Measurements from ENCODE around the gene ZNF362.

ZNF362 gene

DNA sequence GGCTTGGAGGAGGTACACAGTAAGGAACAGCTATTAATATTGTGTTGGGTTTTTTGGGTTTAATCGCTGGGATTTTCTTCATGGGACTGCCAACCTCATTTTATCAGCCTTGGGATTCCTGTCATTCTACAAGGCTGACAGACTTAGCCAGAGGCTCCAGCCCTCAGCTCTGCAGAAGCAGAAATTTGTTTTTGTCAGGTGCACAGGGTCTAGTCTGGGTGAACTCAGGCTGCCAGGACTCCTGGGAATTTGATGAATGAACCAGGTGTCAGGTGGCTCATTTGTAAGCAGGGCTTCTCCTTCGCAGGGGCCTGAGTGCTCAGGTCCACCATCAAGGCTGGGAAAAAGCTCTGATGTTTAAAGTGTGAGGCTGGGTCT, 11.5 kb upstream of the ZNF362 start:
- no peak for DNase-seq (ENCODE audit: low spot score)

DNA sequence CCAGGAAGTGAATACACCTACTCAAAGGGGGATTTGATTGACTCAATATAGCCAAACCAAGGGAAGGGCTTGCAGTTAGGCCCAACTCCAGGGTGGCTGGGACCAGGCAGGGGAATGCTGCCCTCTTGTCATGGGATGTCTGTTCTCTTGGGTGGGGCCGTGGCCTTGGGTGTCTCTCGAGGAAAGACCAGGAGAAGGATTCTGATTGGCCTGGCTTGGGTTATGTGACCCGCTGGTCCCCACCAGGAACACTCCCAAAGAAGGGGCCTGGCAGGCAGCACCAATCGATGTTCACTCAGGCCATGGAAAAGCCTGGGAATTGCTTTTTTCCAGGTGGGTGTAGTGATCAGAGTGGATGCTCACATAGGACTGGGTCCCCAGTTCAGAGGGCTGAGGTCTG, 10.1 kb upstream of the ZNF362 start:
- DNase-seq (ENCODE audit: low spot score) = no peak

DNA sequence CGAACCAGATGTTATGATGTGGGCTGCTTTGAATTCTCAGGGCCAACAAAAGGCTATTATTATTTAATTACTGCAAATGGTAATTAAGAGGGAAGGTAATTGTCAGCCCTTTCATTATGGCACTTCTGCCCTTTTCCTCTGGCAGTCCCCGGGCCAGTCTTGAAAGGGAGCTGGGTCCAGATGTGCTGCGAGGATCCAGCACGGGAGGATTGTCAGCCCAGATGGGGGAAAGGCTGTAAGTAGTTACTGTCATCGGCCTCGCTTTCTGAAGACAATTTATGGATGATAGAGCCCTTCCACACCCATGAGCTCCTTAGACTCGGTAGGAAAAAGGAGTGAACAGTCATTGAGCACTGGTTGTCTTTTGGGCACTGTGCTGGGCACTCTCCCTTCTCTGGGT, 8.7 kb upstream of the ZNF362 start:
- DNase-seq (ENCODE audit: low spot score) = no peak

DNA sequence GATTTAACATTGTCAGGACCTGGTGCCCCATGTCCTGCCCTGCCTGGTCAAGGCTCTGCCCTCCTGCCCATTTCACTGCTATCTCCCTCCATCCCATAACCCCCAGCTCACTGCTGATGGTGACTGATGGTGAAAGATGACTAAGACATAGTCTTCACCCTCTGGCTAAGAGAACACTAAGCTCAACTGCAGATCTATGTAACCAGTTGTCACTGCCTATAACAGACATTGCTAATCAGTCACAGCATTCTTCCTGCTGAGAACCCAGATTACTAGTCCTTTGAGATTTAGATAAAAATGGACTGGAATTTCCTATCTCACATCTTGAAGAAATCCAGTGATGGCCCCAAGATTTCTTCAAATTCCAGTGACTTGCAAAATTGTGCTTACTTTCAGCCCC, 8.0 kb upstream of the ZNF362 start:
- peak; percentile 33 for DNase-seq (ENCODE audit: low spot score)

DNA sequence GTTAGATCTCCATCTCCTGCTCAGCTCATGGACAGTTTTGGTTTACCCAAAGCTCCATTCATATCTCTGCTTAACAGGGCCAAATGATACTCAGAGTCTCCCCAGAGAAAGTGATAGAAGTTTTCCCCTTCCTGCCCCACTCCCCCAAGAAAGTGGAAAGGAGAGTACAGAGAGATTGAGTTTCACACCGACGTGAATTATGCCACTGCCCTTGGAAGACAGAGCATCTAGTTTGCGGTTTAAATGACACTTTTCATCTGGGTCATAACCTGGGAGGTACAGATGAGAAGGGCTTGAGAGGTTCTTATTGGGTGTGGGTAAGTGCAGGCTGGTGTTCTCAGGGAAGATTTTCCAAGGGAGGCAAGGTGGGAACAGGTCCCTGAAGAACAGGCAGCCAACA, 6.9 kb upstream of the ZNF362 start:
- DNase-seq (ENCODE audit: low spot score) = no peak

DNA sequence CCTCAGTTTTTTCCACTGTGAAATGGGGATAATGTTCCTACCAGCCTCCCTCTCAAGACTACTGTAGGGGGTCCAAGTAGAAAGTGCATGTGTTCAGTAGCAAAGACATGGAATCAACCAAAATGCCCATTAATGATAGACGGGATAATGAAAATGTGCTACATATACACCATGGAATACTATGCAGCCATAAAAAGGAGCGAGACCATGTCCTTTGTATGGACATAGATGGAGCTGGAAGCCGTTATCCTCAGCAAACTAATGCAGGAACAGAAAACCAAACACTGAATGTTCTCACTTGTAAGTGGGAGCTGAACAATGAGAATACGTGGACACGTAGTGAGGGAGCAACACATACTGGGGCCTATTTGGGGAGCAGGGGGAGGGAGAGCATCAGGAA, 6.1 kb upstream of the ZNF362 start:
- DNase-seq (ENCODE audit: low spot score) = no peak

DNA sequence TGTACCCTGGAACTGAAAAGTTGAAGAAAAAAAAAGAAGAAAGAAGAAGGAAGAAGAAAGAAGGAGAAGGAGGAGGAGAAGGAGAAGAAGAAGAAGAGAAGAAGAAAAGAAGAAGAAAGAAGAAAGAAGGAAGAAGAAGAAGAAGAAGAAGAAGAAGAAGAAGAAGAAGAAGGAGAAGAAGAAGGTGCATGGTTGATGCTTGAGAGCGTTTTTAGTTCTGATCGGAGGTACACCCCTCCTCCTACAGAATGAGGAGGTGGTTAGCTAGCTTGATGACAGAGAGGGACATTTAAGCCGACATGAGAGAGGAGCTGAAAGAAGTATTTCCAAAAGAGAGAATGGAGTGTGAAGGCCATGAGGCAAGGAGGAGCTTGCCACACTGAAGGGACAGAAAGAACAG, 5.6 kb upstream of the ZNF362 start:
- no peak for DNase-seq (ENCODE audit: low spot score)

DNA sequence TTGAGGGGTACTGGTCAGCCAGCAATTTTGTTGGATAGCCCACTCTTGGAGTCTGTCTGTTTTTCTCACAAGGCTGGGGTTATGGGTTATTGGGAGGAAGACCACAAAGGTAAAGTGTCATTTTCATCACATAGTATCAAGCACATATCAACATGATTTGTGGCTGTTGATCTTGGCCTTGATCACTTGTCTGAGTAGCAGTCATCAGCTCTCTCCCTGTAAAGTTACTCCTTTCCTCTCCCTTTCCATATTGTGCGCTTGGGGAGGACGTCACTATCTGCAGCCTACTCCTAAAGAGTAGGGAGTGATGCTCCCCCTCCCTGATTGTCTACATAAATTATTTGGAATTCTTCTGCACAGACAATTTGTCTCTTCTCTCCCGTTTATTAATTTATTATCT, 1.8 kb upstream of the ZNF362 start:
- no peak for DNase-seq (ENCODE audit: low spot score)

DNA sequence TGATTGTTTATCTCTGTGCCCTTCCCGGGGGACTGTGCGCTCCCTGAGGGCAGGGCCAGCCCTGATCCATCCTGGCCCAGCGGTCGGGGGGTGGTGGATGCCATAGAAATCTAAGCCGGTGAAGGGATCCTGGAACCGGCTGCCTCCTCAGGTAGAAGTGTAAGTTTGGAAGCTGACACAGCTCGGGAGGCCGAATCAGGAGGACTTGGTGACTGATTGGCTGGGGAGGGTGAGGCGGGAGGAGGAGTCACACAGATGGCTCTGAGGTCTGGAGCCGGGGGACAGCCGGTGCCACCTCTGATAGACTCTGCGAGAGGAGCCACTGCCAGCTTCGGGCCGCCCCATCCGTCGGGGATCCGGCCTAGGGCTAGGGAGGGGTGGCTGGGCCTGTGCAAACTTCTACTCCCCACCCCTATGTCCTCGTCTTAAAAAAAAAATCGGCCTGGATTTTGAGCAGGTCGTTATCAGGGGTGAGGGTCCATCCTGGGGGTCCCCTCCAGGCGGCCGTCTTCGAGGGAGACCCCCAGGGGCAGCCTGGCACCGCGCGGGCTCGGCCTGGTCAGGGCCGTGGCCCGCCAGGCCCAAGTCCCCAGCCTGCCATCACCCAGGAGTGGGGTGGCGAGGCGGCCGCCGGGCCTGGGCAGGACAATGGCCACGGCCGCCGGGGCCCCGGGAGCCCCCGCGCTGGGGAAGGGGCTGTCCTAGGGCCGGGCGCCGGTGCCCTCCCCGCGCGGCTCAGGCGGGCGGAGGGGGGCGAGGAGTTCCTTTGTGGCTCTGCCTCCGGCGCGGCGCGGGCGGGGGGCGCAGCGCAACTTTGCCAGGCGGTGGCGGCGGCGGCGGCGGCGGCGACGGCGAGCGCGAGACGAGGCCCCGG, 708 bp upstream of the ZNF362 start:
- DNase-seq (ENCODE audit: low spot score) = peak; percentile 51

DNA sequence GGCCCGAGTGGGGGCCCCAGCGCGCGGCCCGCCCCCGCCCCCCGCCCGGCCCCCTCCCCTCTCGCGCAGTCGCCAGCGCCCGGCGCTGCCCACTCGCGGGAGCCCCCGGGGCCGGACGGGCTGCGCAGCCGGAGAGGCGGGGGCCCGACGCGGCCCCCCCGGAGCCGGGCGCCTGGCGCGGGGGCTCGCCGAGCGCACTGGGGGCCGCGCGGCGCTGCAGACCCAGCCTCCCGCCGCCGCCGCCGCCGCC, 146 bp upstream of the ZNF362 start:
- DNase-seq (ENCODE audit: low spot score) = no peak

DNA sequence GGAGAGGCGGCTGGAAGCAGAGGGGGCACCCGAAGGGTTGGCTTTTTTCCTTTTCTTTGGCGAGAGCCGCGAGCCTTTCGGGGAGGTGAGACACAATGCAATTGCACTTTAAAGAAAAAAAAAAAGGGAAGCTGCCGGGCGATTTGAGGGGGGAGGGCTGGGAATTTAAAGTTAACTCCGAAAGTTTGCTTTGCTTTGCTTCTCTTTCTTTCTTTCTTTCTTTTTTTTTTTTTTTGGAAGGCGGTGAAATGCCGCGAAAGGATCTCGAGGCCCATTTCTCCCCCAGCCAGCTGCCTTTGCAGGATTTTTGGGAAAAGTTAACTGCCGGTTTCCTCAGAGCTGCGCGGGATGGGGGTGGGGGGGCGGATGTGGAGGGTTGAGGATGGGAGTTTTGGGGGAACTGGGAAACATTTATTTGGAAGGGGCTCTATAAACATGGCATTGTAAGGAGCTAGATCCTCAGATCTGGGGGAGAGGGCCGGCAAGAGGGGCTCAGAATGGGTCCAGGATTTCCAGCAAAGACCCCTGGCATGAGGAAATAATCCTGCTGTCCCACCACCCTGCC, 997 bp downstream of the ZNF362 start:
- DNase-seq (ENCODE audit: low spot score) = no peak

DNA sequence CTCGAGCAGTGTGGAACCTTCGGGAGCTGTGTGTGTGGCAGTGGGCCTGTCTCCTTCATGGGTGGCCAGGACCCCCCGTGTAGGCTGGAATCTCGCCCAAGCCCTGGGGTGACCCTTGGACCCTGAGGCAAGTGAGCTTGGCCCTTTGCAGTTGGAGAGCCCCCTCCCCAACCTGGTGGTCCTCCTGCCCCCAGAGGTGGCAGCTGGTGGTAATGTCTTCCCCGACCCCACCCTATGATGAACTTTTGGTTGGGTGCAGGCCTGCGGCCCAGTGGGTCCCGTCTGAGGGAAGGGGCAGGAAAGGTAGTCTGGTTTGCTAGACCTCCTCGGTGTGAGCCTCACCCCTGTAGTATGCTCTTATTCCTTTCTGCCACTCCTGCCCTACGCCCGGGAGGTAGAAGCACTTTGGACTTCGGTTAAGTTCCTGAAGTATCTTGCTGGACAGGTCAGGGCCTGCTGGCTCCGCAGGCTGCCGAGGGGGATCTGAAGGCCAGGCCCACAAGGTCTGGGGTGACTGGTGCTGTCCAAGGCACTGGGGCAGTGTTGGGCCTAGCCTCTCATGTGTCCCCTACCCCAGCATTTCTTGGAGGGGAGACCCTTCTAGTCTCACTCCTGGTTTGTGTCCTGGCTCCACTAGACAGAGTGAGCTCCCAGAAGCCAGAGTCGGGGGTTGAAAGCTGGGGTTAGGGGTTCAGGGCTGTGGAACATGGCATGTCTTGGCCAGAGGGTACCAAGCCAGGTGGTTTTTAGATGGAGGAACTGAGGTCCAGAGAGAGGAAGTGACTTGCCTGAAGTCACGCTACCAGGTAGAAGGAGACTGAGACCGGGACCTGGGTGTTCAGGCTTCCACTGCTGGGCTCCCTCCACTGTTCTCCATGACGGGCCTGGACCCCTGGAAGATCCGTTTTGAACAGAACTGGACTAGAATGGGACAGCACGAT, 1.8 kb downstream of the ZNF362 start:
- no peak for DNase-seq (ENCODE audit: low spot score)

DNA sequence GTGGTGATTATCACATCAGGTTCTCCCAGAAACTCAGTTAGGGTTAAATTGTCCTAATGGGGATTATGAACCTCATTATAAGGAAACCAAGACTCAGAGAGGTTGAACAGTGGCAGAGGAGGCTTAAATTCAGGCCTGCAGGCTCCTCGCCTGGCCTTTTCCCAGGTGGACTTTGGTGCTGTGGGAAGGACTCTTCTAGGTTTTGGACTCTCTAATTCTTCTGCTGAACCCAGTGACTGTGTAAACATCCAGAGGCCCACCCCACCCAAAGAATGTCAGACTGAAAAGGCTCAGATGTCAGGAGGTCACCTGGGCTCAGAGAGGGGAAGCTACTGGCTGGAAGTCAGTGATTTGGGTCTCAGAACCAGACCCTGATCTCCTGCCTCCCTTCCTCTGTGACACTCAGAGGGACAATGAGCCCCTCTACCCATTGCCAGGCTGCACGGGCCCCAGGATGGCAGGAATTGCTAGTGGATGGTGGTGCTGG, 2.5 kb downstream of the ZNF362 start:
- DNase-seq (ENCODE audit: low spot score) = no peak

DNA sequence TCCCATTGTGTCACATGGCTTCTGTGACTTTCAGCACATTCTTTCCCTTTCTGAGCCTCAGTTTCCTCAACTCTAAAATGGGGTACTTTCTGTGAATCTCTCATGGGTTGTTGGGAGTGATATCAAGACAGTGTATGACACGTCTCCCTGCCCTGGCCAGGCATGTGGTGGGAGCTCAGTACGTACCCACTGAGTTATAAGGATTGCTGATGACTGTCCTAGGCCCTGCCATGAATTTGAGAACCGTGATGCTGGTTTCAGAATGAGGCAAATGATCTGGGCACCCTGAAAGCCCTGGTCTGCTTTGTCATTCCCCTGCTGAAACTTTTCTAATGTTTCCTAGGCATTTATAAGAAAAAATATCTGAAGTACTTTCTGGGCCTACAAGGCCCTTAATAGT, 3.6 kb downstream of the ZNF362 start:
- DNase-seq (ENCODE audit: low spot score) = no peak

DNA sequence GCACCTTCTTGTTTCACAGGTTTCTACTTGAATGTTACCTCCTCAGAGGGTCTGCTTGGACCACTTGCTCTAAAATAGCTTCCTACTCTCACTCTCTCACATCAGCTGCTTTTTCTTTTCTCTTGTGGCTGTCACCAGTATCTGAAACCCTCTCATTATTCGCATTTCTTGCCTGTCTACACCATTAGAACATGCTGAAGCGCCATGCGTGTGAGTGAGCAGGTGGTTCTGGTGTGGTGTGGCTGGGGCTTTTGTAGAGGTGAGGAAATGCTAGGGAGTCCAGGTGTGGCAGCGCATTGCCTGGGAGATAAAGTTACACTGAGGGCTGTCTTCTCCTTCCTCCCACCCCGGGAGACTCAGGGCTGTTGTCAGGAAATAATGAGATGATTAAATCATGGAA, 4.1 kb downstream of the ZNF362 start:
- no peak for DNase-seq (ENCODE audit: low spot score)

DNA sequence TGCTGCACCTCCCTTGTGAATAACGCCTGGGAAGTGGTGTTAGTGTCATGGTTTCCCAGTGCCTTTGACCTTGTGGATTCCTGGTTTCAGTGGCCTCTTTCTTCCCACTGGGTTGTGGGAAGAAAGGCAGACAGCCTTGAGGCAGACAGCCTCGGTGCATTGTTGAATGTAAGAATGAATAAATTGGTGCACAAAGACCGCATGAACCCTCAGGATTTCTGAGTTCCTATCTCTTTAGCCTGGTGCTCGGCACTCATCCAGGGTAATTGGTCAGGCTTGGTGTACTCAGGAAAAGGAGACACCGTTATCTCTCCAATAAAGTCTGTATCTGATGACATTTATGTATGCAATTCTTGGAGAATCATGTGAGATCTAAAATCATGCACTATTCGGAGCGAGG, 5.1 kb downstream of the ZNF362 start:
- DNase-seq (ENCODE audit: low spot score) = no peak

DNA sequence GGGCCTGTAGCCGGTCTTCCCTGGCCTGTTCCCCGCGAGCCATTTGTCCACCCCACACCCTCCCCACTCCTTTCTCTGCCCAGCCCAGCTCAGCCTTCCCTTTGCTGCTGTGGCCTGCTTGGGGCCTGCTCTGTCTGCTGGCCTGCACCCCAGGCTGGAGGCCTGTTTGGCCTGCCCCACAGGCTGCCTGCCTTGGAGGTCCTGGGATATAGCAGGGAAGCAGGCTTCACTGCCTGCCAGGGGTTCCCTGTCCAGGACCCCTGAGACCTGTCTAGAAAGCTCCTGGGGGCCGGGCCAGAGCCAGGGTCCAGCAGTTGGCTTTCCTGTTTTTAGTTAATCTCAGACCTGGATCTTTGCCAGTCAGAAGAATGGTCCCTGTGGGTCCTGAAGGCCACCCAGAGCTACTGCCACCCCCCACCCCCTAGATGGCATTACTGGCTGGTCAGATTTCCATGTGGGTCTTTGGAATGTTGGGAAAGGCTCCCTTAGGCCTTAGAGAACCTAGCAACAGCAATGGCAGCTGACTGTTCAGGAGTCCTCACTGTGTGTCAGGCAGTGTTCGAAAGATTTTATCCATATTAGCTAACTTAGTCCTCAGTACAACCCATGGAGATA, 7.7 kb downstream of the ZNF362 start:
- DNase-seq (ENCODE audit: low spot score) = no peak

DNA sequence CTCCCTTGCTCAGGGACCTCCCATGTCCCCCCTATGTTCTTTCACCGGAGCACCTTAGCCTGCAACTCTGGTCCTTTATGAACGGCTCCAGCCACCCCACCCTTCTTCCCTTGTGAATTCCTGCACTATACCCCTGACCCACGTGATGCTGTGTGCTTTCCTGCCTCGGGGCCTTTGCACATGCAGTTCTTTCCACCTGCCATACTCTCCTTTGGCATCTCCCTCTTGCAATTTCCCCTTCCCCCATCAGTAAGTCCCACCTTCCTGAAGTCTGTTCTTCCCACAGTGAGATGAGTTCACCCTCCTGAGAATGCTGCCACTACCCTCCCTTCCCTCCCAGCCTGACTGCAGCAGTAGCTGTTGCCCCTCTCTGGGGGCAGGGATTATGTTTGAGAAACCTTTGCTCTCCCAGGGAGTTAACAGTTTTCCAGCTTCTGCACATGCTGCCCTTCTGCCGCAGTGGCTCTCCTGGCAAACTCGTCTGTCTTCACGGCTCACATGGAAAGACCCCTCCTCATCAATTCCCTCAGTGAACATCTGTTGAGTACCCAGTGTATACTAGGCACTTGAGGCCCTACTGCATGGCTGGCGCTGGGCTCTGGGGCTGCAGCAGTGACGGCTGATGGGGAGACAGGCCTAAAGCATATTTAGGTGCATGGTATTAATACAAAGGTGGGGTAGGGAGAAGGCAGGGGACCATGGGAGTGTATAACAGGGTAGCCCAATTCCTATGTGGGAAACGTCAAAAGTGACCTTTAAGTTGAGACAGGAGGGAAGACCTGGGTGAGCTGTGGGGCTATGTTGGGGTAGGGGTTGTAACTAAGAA, 9.7 kb downstream of the ZNF362 start:
- DNase-seq (ENCODE audit: low spot score) = no peak

DNA sequence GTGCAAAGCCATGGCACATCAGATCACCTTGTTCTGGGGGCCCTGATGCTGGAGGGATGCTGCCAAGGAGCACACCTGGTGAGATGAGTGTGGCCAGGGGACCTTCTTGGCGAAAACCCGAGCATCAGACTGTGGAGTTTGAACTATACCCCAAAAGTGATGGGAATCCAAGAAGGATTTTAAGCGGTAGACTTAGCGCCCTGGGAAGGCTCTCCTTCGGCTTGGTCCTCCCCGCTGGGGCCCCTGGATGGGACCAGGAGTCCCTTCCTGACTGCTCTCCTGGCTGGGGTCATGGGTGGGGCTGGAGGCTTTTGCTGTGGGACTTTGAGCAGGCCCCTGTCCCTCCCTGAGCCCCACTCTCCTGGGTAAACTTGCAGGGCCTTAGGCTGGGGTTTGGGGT, 10.5 kb downstream of the ZNF362 start:
- DNase-seq (ENCODE audit: low spot score) = no peak

DNA sequence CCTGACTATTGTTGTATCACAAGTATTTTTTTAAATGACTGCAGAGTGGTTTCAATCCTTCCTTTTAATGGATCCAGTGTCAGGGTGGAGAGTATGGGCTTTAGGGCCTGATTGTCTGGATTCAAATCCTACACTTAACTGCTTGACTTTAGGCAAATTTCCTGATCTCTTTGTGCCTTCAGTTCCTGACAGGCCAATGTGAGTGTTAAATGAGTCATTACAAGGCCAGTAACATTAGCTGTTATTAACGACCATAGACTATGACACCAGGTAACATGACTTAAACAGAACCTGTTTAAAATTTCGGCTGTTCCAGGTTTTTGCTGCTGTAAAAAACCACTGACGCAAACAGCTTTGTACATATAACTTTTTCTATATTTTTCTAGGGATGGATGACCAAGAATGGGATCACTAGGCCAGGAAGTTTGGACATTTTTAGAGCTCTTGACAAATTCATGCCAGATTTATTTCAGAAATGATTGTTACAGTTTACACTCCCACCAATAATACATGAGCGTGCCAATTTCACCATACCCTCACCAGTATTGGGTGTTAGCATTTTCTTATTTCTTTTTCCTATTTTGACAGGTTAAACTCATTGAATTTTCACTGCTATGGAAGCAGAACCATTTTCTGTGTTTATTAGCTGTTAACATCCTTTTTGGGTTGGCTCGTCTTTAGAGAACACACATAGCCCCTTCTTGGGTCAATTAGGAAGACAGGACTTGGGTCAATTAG, 11.3 kb downstream of the ZNF362 start:
- peak; percentile 39 for DNase-seq (ENCODE audit: low spot score)

DNA sequence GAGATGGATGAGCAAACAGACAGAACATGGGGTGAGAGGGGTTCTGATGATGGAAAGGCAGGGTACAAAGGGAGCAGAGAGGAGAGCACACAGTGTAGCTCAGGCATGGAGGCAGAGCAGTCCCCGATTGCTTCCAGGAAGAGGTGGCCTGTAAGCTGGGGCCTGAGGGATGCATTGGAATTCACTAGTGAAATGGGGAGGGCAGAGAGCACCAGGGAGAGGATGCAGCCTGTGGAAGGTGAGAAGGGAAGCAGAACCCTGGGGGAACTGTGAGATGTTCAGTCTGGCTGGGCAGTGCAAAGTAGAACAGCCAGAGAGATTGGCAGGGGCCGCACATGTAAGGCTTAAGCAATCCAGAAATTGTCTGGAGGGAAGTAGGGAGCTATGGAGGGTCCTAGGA, 12.2 kb downstream of the ZNF362 start:
- DNase-seq (ENCODE audit: low spot score) = no peak

All from RKO (cell line).